DMS53 treated with DMSO at 0.1 percent for 48 hours (cell line): ENCODE measurements around the gene PRSS1.

ENCODE experiments used
- DNase-seq: peaks from one replicate; lab custom pipeline; 2025; ENCODE audit not compliant: unreplicated experiment; lab: John Stamatoyannopoulos, UW

PRSS1 gene

DNA sequence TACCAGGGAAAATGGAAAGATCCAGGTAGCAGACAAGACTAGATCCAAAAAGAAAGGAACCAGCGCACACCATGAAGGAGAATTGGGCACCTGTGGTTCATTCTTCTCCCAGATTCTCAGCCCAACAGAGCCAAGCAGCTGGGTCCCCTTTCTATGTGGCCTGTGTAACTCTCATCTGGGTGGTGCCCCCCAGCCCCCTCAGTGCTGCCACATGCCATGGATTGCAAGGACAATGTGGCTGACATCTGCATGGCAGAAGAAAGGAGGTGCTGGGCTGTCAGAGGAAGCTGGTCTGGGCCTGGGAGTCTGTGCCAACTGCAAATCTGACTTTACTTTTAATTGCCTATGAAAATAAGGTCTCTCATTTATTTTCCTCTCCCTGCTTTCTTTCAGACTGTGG, 42.9 kb downstream of the PRSS1 start:
- no peak for DNase-seq

DNA sequence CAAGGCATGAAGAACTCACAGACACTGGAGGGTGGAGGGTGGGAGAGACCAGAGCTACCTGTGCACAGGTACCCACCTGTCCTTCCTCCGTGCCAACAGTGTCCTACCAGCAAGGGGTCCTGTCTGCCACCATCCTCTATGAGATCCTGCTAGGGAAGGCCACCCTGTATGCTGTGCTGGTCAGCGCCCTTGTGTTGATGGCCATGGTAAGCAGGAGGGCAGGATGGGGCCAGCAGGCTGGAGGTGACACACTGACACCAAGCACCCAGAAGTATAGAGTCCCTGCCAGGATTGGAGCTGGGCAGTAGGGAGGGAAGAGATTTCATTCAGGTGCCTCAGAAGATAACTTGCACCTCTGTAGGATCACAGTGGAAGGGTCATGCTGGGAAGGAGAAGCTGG, 43.3 kb downstream of the PRSS1 start:
- no peak for DNase-seq

DNA sequence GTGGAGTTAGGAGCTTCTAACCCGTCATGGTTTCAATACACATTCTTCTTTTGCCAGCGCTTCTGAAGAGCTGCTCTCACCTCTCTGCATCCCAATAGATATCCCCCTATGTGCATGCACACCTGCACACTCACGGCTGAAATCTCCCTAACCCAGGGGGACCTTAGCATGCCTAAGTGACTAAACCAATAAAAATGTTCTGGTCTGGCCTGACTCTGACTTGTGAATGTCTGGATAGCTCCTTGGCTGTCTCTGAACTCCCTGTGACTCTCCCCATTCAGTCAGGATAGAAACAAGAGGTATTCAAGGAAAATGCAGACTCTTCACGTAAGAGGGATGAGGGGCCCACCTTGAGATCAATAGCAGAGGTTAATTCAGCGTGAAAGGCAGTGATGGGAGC, 43.9 kb downstream of the PRSS1 start:
- no peak for DNase-seq

DNA sequence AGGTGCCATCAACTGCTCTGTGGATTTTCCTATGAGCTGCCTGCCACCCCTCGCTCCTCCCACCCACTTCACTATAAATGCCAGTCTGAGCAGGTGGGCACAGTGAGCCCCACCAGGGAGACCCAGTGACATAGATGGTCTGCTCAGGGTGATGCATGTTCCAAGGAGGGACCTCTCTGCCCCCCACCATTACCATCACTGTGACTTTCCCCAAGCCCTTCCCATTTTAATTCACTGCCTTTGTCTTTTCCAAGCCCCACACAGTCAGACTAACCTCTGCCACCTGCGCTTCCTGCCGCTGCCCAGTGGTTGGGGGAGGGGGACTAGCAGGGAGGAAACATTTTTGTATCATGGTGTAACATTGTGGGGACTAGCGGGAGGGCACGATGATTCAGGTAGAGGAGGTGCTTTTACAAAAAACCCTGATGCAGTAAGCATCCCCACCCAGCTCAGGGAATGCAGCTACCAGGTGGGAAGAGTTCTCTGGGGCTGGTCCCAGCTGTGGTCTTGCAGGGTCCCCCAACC, 46.1 kb downstream of the PRSS1 start:
- DNase-seq = no peak

DNA sequence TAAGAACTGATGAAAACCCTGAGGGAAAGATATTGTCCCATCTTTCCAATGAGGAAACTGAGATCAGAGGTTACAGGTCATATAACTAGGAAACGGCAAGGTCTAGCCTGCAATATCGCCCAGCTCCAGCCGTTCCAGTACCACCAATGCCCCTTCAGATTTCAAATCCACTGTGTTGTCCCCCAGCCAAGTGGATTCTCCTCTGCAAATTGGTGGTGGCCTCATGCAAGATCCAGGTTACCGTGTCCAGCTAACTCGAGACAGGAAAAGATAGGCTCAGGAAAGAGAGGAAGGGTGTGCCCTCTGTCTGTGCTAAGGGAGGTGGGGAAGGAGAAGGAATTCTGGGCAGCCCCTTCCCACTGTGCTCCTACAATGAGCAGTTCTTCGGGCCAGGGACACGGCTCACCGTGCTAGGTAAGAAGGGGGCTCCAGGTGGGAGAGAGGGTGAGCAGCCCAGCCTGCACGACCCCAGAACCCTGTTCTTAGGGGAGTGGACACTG, 46.8 kb downstream of the PRSS1 start:
- DNase-seq = no peak

DNA sequence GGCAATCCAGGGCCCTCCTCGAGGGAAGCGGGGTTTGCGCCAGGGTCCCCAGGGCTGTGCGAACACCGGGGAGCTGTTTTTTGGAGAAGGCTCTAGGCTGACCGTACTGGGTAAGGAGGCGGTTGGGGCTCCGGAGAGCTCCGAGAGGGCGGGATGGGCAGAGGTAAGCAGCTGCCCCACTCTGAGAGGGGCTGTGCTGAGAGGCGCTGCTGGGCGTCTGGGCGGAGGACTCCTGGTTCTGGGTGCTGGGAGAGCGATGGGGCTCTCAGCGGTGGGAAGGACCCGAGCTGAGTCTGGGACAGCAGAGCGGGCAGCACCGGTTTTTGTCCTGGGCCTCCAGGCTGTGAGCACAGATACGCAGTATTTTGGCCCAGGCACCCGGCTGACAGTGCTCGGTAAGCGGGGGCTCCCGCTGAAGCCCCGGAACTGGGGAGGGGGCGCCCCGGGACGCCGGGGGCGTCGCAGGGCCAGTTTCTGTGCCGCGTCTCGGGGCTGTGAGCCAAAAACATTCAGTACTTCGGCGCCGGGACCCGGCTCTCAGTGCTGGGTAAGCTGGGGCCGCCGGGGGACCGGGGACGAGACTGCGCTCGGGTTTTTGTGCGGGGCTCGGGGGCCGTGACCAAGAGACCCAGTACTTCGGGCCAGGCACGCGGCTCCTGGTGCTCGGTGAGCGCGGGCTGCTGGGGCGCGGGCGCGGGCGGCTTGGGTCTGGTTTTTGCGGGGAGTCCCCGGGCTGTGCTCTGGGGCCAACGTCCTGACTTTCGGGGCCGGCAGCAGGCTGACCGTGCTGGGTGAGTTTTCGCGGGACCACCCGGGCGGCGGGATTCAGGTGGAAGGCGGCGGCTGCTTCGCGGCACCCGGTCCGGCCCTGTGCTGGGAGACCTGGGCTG, 47.5 kb downstream of the PRSS1 start:
- DNase-seq = no peak

DNA sequence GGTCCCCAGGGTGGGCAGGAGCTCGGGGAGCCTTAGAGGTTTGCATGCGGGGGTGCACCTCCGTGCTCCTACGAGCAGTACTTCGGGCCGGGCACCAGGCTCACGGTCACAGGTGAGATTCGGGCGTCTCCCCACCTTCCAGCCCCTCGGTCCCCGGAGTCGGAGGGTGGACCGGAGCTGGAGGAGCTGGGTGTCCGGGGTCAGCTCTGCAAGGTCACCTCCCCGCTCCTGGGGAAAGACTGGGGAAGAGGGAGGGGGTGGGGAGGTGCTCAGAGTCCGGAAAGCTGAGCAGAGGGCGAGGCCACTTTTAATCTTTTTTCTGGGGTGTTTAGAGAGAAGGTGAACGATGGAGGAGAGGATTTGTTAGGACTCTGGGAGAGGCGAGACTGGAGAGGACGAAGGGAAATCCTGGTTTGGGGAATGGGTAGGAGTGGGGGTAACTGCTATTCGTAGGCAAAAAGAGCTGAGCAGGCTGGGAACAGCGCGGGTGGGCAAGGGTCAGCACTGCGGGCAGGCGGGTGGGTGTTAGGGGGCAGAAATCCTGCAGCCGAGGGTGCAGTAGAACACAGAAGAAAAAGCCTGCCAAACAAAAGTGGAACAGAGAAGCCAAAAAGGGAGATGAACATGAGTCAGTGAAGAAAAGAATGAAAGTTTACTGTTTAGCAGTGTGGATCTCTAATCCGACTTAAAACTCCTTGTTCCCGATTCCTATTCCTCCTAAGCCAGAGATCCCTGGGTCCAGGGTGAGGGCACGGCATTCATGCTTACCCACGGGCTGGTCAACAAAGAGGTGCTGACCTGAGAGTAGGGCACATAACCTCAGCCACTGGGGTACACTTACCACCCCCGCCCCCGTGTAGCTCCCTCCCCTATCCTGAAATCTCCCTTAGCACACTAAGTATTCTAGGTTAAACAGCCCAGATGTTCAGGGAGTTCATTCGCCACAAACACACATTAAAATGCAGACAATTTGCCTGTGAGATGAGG, 48.4 kb downstream of the PRSS1 start:
- DNase-seq = no peak

DNA sequence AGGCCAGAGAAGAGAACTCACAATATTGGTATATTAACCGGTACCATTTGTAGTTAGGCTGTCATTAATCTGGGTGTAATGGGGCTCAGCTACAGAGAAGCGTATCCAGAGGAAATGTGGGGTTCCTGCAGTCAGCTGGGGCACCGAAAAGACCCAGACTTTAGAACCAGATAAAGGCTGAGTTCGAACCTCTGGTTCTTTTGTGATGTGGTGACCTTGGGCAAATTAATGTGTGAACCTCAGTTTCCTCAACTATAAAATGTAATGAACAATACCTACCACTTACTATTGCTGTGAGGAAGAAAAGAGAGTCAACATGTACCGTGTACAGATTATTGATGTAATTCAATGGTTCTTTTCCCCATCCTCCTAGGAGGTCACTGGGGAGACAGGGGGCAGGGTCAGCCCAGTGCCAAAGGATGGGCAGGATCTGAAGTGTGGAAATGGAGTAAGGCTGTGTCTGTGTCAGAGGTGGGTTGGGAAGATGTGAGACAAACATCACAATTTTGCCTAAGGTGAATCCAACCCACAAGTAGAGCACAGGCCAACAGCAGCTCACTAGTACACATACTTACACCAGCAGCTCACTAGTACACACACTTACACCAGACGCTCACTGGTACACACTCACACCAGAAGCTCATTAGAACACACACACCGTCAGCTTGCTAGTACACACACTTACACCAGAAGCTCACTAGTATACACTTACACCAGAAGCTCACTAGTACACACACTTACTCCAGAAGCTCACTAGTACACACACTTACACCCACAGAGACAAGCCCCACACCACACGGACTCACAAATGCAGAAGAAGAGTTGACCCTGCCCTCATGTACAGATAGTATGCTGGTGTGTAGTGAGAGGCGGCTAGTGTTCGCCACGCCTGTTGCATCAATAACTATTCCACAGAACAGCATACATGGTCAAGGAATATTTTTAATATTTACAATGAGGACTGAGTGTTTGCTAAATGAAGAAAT, 49.5 kb downstream of the PRSS1 start:
- no peak for DNase-seq

DNA sequence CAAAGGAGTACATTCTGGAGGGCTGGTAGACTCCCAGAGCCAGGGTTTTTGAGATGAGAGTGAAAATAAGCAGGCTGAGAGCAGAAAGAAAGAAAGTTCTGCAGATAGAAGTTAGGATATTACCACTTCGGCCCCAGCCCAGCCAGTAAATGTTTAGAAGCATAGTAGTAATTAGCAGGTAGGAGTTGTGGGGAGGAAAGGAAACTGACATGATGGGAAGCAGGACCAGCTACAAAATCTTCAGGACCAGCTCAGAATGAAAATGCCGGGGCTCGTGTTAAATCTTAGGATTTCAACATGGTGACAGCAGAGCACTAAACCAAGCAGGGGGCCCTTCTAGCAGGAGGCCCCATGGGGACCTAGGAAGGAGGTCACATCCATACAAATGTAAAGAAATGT, 50.2 kb downstream of the PRSS1 start:
- no peak for DNase-seq

DNA sequence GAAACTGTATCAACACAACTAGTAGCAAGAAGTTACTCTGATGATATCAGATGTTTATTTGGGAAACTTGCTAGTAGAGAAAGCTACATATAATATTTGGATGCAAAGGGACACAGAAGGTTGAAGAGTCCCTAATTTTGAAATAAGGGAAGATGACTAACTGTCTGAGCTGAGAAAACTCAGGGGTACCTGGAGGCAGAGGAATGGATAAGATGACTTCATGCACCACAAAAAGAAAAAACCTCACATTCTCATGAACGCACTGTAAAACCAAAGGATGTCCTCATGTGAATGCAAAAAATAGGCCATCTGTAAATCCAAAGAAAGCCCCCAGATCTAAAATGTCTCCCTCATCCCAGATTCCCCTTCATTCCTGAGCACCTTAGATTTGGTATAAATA, 50.8 kb downstream of the PRSS1 start:
- DNase-seq = no peak

DNA sequence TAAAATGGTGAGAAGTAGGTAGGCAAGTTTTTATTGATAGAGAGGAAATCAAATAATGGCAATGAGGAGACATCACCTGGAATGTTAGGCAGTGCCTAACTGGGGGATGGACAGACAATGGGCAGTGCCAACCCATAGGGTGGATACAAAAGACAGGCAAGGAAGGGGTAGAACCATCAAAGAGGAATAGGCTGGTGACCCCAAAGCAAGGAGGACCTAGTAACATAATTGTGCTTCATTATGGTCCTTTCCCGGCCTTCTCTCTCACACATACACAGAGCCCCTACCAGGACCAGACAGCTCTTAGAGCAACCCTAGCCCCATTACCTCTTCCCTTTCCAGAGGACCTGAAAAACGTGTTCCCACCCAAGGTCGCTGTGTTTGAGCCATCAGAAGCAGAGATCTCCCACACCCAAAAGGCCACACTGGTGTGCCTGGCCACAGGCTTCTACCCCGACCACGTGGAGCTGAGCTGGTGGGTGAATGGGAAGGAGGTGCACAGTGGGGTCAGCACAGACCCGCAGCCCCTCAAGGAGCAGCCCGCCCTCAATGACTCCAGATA, 51.5 kb downstream of the PRSS1 start:
- no peak for DNase-seq

DNA sequence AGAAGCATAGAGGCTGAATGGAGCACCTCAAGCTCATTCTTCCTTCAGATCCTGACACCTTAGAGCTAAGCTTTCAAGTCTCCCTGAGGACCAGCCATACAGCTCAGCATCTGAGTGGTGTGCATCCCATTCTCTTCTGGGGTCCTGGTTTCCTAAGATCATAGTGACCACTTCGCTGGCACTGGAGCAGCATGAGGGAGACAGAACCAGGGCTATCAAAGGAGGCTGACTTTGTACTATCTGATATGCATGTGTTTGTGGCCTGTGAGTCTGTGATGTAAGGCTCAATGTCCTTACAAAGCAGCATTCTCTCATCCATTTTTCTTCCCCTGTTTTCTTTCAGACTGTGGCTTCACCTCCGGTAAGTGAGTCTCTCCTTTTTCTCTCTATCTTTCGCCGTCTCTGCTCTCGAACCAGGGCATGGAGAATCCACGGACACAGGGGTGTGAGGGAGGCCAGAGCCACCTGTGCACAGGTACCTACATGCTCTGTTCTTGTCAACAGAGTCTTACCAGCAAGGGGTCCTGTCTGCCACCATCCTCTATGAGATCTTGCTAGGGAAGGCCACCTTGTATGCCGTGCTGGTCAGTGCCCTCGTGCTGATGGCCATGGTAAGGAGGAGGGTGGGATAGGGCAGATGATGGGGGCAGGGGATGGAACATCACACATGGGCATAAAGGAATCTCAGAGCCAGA, 52.5 kb downstream of the PRSS1 start:
- DNase-seq = no peak

DNA sequence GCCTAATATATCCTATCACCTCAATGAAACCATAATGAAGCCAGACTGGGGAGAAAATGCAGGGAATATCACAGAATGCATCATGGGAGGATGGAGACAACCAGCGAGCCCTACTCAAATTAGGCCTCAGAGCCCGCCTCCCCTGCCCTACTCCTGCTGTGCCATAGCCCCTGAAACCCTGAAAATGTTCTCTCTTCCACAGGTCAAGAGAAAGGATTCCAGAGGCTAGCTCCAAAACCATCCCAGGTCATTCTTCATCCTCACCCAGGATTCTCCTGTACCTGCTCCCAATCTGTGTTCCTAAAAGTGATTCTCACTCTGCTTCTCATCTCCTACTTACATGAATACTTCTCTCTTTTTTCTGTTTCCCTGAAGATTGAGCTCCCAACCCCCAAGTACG, 53.0 kb downstream of the PRSS1 start:
- DNase-seq = no peak
